Hippocampal formation (tissue), 2 donors: ENCODE data around the gene GH1.
"Not testable (repeated sequence)": the region's sequence is repeated elsewhere in the genome, so short reads cannot be mapped to it uniquely, and the experiment has no call there.

Experiments used
- DNase-seq, 2 donors: peaks; one replicate each; lab custom pipeline; 2025; lab: John Stamatoyannopoulos, UW

GH1 gene

GRCh38 chr17:63926164-63926563 lies 7.5 kb upstream of the GH1 start:
- DNase-seq = no peak

DNA sequence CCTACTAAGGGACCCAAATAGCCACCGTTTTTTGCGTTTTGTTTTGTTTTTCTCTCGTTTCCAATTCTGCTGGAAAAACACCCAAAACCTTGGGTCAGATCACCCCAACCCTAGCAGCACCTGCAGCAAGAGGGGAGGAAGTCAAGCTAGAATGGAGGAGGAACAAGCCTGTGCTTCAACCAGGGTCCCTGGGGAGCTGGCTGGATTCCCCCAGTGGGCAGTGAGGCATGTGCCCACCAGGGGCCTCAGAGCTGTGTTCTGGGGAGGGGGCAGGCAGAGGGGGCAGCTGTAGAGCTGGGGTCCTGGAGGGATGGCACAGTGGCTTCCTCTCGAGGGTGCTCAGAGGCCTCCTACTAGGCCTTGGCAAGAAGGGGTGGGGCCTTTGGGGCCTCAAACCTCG lies 7.0 kb upstream of the GH1 start:
- DNase-seq = no peak

DNA sequence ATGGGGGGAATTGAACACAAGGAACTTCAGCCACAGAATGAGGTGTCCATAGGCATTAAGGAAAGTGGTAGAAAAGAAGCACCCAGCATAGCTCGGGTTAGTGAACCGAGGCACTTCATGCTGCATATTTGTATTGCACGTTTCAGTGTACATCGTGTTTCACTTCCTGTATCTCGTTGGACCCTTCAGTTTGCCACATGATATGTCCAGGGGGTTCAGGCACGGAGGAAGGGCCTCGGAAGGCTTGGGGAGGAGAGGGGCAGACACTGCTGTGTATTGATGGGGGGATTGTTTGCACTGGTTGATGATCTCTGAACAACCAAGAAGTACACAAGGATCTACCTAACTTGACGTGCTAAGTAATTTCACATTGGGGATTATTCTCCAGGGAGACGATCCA lies 3.8 kb upstream of the GH1 start:
- DNase-seq = not testable (repeated sequence)

- DNase-seq = not testable (repeated sequence)
Measured at GRCh38 chr17:63920779-63921178, 2.1 kb upstream of the GH1 start.

DNA sequence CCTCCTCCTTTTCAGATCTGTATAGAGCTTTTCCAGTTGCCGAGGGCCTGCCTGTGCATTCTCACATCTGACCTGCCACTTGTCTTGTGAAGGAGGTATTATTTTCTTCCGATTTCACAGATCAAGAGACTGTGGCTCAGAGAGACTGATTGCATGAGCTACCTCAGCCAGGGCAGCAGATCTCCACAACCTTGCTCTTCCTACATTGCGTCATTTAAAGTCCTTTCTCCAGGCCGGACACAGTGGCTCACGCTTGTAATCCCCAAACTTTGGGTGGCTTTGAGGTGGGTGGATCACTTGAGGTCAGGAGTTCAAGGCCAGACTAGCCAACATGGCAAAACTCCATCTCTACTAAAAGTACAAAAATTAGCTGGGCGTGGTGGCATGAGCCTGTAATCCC lies 1.4 kb upstream of the GH1 start:
- DNase-seq = not testable (repeated sequence)

DNA sequence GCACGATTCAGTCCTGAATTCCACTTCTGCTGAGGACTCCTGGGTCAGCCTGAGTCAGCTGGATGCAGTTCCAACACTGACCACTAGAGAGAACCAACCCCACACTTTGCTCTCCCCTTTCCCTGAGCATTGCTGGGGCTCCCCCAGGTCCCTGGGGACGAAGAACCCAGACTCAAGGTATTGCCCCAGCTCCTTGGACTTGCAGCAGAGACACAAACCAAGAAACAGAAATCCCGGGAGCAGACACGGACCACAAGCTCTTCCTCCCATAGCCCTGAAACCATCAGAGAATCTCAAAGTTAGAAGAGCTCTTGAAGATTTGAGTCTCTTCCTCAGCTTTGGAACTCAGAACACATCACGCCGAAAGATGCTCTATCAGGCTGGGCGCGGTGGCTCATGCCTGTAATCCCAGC lies 678 bp upstream of the GH1 start:
- peak in 1 of 2 donors; percentile 3 for DNase-seq

DNA sequence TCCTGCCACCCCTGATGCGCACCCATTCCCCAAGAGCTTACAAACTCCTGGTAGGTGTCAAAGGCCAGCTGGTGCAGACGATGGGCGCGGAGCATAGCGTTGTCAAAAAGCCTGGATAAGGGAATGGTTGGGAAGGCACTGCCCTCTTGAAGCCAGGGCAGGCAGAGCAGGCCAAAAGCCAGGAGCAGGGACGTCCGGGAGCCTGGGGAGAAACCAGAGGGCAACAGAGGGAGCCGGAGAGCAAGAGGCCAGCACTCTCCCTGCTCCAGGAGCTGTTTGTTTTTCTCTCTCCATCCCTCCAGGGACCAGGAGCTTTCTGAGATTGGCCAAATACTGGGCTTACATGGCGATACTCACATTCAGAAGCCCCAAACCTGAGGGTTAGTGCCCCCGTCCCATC lies 334 bp downstream of the GH1 start:
- no peak for DNase-seq

GRCh38 chr17:63917646-63918045 lies 993 bp downstream of the GH1 start:
- DNase-seq = no peak

DNA sequence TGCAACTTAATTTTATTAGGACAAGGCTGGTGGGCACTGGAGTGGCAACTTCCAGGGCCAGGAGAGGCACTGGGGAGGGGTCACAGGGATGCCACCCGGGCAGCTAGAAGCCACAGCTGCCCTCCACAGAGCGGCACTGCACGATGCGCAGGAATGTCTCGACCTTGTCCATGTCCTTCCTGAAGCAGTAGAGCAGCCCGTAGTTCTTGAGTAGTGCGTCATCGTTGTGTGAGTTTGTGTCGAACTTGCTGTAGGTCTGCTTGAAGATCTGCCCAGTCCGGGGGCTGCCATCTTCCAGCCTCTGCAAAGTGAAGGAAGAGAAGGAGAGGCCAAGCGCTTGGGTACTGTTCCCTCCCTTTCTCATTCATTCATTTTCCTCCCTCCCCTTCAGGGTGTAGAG lies 1.4 kb downstream of the GH1 start:
- DNase-seq = not testable (repeated sequence)

- DNase-seq = no peak
Measured at GRCh38 chr17:63916566-63917185, 2.0 kb downstream of the GH1 start.

DNA sequence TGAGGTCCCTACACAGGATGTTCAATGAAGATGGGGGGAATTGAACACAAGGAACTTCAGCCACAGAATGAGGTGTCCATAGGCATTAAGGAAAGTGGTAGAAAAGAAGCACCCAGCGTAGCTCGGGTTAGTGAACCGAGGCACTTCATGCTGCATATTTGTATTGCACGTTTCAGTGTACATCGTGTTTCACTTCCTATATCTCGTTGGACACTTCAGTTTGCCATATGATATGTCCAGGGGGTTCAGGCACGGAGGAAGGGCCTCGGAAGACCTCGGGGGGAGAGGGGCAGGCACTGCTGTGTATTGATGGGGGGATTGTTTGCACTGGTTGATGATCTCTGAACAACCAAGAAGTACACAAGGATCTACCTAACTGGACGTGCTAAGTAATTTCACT lies 2.9 kb downstream of the GH1 start:
- not testable (repeated sequence) for DNase-seq

- DNase-seq = no peak
Measured at GRCh38 chr17:63914471-63914870, 4.2 kb downstream of the GH1 start.

GRCh38 chr17:63911657-63912100 lies 7.0 kb downstream of the GH1 start:
- no peak for DNase-seq

- no peak for DNase-seq
Measured at GRCh38 chr17:63911041-63911635, 7.5 kb downstream of the GH1 start, which contains the start of gene CSHL1. Gene CSHL1, minus strand, starts transcription at chr17:63911258. Its CDS starts 62 bp downstream, at chr17:63911196.

- no peak for DNase-seq
Measured at GRCh38 chr17:63910096-63910495, 8.5 kb downstream of the GH1 start.

DNA sequence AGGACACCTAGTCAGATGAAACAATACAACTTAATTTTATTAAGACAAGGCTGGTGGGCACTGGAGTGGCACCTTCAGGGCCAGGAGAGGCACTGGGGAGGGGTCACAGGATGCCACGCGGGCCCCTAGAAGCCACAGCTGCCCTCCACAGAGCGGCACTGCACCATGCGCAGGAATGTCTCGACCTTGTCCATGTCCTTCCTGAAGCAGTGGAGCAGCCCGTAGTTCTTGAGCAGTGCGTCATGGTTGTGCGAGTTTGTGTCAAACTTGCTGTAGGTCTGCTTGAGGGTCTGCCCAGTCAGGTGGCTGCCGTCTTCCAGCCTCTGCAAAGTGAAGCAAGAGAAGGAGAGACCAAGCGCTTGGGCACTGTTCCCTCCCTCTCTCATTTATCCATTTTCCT lies 9.1 kb downstream of the GH1 start:
- DNase-seq = not testable (repeated sequence)

- DNase-seq = not testable (repeated sequence)
Measured at GRCh38 chr17:63907161-63907778, 11.4 kb downstream of the GH1 start.

DNA sequence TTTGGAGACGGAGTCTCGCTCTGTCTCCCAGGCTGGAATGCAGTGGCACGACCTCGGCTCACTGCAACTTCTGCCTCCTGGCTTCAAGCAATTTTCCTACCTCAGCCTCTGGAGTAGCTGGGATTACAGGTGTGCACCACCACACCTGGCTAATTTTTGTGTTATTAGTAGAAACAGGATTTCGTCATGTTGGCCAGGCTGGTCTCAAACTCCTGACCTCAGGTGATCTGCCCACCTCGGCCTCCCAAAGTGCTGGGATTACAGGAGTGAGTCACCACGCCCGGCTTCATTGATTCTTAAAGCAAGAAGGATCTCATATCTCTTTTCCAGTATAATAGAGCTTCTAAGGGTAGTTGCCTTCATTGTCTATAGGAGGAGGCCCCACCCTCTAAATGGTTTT lies 13.8 kb downstream of the GH1 start:
- DNase-seq = not testable (repeated sequence)

DNA sequence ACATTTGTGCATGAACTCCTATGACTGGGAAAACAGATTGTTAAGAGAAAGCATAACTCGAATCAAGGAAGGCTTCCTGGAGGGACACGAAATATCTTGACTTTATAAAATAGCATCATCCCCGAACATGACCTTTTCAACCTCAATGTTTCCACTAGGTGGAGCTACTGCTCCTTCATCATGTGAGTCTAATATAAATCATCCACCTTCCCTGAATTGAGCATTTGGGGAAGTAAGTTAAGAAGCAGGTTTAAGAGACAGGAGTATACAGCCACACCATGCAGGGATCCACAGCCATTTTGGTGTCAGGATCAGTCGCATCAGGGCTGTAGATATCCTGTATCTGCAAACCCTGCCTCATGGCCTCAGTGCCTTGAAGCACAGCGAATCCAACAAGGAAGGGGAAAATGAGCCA lies 14.8 kb downstream of the GH1 start:
- DNase-seq = not testable (repeated sequence)

- not testable (repeated sequence) for DNase-seq
Measured at GRCh38 chr17:63901971-63902370, 16.7 kb downstream of the GH1 start.

DNA sequence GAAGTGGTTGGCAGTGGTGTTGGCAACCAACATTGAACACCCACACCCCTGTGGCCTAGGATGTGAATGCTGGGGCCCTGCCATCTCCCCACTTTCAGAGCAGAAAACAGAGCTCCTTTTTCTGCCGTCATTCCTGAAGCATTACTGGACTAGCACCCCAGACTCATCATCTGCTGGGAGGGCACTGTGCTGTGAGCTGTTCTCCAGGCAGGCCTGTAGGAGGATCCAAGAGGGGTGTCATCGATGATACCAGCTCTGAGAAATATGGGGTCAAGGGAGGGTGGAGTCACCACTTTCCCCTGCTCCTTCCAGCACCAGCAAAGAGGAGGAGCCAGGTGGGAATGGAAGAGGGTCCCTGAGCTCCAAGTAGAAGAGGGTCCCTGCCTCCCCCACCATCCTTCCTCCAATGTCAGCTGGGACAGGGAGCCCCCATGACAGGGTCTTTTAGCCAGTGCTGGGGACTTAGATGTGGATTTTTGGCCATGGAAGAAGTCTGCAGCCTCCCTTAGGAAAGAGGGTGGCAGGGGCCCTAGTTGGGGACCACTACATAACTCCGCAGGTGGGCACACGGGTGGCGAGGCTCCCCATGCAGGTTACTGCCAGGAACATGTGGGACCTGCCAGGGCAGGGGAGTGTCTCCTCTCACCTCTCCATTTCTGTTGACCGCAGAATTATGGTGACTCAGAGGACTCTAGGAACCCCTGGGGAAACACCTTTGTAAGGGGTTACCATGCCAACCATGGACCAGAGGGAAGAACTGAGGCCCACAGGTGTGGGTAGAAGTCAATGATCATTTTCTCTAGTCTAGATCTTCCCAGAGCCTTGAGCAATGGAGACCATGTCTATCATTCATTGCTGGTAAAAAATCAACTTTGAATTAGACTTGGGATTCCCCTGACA lies 19.5 kb downstream of the GH1 start:
- not testable (repeated sequence) for DNase-seq
